GM18502 (cell line): Measurements from ENCODE around the gene RPL39L.
"Not testable (repeated sequence)": the region's sequence is repeated elsewhere in the genome, so short reads cannot be mapped to it uniquely, and the experiment has no call there.

Experiments
- ATAC-seq: cut with Tn5 transposase; IDR thresholded peaks from one replicate; pipeline ENCODE4 v1.9.1; 2021; ENCODE audit warnings: mild to moderate bottlenecking; ENCODE audit not compliant: unreplicated experiment, poor library complexity

RPL39L gene

DNA sequence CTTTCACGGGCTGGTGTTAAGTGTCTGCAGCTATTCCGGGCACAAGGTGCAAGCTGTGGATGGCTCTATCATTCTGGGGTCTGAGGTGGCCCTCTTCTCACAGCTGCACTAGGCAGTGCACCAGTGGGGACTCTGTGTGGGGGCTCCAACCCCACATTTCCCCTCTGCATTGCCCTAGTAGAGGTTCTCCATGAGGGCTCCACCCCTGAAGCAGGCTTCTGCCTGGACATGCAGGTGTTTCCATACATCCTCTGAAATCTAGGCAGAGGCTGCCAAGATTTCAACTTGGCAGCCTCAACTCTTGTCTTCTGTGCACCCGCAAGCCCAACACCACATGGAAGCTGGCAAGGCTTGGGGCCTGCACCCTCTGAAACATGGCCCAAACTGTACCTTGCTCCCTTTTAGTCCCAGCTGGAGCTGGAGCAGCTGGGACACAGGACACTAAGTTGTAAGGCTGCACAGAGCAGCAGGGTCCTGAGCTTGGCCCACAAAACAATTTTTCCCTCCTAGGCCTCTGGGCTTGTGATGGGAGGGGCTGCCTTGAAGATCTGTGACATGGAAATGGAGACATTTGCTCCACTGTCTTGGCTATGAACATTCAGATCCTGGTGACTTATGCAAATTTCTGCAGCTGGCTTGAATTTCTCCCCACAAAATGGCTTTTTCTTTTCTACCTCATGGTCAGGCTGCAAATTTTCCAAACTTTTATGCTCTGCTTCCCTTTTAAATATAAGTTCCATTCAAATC lies 6.0 kb upstream of the RPL39L start:
- ATAC-seq: no peak

- no peak for ATAC-seq
These were observed 578 bp upstream of the RPL39L start for GRCh38 chr3:187139895-187140253.

- no peak for ATAC-seq
These were observed 2.4 kb downstream of the RPL39L start for GRCh38 chr3:187136936-187137335.

DNA sequence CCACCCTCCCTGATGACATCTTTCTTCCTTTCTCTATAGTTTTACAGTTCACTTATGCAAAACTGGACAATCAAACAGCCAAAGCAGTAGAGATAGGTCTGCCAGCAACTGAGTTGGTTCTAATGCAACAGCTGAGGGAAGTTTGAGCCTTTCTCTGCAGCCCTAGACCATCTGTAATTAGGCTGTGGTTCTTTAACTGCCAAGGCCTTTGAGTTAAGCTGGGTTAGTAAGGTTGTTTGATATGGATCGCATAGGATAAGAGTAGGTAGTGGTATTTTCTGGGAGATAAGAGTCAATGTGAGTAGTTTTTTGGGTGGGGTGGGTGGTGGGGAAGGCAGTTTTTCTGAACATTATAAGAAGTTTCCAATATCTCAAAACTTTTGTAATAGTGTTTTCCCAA lies 3.0 kb downstream of the RPL39L start:
- ATAC-seq: no peak

DNA sequence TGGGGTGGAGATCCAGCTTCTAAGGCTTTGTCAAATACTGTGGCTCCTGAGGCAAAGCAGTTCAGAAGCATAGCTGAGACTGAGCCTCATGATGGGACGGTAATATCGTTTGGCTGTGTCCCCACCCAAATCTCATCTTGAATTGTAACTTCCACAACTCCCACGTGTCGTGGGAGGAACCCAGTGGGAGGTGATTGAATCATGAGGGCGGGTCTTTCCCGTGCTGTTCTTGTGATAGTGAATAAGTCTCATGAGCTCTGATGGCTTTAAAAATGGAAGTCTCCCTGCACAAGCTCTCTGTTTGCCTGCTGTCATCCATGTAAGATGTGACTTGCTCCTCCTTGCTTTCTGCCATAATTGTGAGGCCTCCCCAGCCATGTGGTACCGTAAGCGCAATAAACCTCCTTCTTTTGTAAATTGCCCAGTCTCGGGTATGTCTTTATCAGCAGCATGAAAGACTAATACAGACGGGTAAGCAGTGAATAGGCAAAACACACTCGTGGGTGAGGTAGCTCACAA lies 4.1 kb downstream of the RPL39L start:
- ATAC-seq: not testable (repeated sequence)

DNA sequence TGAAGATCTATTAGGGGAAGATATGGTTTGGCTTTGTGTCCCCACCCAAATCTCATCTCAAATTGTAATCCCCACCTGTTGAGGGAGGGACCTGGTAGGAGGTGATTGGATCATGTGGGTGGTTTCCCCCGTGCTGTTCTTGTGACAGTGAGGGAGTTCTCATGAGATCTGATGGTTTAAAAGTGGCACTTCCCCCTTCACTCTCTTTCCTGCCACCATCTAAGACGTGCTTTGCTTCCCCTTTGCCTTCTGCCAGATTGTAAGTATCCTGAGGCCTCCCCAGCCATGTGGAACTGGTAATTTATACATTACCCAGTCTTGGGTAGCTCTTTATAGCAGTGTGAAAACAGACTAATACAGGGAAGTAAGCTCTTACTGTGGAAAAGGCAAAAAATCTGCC lies 6.1 kb downstream of the RPL39L start:
- ATAC-seq: not testable (repeated sequence)

DNA sequence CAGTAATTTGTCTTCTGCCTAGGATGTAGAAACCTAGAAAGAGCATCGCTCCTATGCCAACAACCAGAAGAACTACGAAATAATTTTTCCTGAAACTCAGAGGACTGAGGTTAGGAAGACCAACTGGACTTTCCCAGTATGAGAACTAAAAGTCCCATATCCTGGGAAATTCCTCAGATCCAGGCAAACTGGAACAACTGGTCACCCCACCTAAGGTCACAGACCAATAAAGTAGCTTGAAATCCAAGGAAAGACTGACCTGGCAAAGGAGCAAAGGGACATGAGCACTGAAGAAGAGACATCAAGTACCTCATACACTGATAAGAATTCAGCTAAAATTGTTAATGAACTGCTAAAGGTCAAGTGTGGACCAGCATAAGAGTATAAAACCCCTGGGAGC lies 6.6 kb downstream of the RPL39L start:
- ATAC-seq: no peak

- ATAC-seq: no peak
These were observed 7.3 kb downstream of the RPL39L start for GRCh38 chr3:187131981-187132380.

- peak; percentile 92 for ATAC-seq
These were observed 8.8 kb downstream of the RPL39L start for GRCh38 chr3:187130346-187131066.

DNA sequence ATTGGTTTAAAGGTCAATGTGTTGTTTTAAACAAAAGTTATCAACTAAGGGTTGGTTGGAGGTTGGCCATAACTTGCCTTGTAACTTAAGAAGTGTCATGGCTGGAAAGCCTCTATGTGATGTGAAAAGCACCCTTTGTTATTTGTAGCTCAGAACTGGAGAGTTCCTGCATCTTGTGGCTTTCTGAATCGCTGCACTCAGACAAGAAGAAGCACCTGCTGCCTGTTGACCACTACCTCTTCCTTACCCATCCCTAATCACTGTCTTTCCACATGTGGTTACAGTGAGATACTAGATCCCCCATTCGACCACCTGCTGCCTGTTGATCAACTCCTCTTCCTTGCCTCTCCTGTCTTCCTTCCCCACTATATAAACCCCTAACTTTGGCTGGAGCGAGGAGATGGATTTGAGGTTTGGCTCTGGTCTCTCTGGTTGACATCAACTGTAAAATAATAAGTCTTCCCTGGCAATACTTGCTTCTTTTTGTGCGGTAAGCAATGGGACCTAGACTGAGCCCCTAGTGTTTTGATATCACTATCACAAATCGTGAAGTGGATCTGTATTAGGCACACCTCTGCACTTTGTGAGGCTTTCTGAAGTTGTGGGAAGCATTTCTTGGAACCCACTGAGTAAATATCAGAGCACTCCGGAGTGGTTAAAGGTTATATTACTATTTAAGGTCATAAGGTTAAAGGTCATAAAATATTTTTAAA lies 13.8 kb downstream of the RPL39L start:
- ATAC-seq: peak; percentile 87

DNA sequence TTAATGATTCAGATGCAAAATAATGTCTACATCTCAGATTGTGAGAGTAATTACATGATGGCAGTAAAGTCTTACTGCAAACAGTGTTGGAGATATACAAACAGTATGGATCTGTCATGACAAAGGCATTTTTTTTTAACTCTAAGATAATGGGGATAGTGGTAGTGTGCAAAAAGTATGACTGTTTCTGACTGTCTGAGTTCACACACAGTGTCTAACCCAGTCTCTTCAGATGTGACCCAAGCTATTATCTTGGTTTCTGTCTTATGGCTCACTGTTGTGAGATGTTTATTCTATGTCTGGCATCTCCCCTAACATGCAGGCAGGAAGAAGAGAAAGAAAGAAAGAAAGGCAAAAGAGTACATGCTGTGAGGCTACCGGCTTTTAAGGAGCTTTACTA lies 17.0 kb downstream of the RPL39L start:
- no peak for ATAC-seq

DNA sequence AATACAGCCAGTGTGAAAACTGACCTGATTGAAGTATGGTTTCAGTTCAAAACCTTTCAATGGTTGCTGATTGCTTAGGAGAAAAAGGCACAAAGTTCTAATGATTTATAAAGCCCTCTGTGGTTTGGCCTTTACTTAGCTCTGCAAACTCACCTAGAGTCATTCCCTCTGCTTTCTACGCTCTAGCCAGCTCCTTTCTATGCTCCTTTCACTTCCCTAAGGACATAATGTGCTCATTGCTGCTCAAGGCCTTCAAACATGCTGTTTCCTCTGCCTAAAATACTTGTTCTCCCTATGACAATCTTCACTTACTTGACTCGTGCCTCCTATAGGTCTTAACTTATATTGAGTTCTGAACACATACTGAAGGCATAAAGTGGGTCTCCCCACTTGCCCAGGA lies 19.0 kb downstream of the RPL39L start:
- no peak for ATAC-seq

GRCh38 chr3:187114511-187114910 lies 24.8 kb downstream of the RPL39L start:
- ATAC-seq: no peak

DNA sequence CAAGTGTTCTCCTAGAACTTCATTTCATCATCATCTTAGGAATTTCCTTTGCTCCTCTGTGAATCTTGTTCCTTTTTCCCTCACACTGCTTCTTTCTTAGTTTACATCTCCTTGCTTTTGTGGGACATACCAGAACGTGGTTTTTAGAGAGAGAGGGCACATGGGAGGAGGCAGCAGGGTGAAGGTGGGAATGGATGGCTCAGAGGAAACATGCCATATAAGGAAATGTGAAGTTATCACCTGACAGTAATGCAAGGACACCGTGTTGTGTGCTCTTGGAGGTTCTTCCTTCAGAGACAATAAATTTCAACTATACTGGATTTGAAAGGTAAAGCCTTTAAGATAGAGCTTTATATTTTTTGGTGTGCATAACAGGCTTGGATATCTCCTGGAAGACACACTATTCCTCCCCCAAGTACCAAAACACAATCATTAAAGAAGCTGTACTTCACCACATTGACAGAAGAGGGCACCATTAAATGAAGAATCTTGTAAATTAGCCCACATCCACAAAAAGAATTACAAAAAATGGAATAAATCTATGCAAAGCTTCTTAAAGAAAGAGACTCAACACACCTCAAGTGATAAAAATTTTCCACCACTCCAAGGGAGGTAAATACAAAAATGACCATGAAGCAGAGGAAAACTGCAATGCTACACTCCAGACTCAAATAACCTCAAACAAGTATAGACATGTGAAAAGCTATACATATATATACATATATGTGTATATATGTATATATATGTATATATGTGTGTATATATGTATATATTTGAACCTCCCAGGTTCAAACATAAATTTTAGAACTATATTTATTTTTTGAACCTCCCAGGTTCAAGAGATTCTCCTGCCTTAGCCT lies 26.1 kb downstream of the RPL39L start:
- no peak for ATAC-seq

DNA sequence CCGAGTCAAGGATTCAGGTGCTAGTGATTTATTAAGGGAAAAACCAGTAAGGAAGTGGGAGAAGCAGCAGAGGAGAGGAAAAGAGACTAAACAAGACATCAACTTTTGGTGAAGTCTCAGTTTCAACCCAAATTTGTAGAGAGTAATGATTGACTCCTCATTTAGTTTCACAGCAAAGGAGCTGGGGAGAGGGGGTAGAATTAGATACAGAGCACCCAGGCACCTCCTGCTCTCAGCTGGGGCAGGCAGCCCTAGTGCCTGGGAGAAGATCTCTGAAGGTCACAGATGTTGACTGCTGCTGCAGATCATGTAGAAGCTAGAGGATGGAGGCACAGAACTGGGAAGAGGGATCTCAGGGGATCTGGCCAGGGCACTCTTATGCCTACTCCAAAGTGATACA lies 29.1 kb downstream of the RPL39L start:
- no peak for ATAC-seq

DNA sequence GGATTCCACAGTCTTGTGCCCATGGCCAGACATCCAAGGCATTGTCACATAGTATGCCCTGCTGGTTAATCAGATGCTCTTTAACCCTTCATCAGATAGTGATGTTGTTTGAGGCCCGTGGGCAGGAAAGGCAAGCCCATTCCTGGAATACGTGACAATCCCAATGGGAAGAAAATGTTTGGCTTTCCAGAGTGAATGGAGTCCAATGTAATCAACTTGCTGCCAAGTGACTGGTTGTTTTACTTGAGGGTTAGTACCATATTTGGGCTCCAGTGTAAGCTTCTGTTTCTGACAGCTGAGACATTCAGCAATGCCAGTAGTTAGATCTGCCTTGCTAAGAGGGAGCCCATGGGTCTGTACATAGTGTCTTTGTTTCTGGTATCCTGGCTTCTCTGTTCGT lies 31.3 kb downstream of the RPL39L start:
- ATAC-seq: no peak

- ATAC-seq: no peak
These were observed 33.6 kb downstream of the RPL39L start for GRCh38 chr3:187105700-187106099.

DNA sequence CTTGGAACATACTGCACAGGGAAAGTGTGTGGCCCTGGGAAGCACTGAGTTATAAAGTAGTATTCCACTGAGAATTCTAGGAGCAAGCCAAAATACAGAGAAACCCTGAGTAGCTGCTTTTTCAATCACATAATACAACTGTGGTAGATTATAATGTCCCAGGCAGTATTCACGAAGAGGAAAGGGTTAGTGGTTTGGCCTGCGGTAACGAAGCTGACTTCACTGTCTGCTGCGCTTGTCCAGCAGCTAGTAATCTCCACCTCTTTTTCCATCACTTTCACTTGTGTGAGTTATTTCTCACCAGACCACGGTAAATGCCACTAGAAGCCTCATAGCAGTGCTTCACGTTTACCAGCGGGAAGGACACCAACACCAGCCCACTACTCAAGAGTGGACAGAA lies 34.4 kb downstream of the RPL39L start:
- ATAC-seq: no peak

GRCh38 chr3:187104342-187104741 lies 35.0 kb downstream of the RPL39L start:
- ATAC-seq: no peak

GRCh38 chr3:187103251-187103650 lies 36.0 kb downstream of the RPL39L start:
- no peak for ATAC-seq
